Kidney epithelial cell (primary cell): ENCODE measurements around the gene LIN37. TPM values are rescaled to one million over a fixed set of nuclear protein-coding genes. Genes with fewer than 3 reads are reported as not detected.

Source experiments
- DNase-seq: peaks from one replicate; pipeline ENCODE4 v3.0.0-alpha.2; 2010; ENCODE audit warnings: low read depth
- H3K27me3 ChIP-seq: 2 replicates; pipeline ENCODE4 v1.6.0; 2011; ENCODE audit warnings: low read length; ENCODE audit not compliant: control insufficient read depth, insufficient read depth
- H3K36me3 ChIP-seq: 2 replicates; pipeline ENCODE4 v1.5.1; 2011; ENCODE audit warnings: low read length; ENCODE audit not compliant: control insufficient read depth, insufficient read depth
- H3K4me3 ChIP-seq: 2 replicates; pipeline ENCODE4 v1.5.1; 2011; ENCODE audit warnings: low read depth, mild to moderate bottlenecking, control low read depth, low read length
- total RNA-seq: library from RNA; depleted of rRNA; stranded (reverse); fragments of >200 nt; gene quantifications from 2 replicates; pipeline ENCODE4 v1.2.3, GENCODE V29; 2015
- TF ChIP-seq, protein P1 (sequence below): IDR thresholded peaks from 2 replicates; pipeline ENCODE4 v1.5.1; 2011; ENCODE audit warnings: mild to moderate bottlenecking, moderate library complexity, low read length, control low read depth, inconsistent platforms; ENCODE audit not compliant: insufficient read depth, poor library complexity, severe bottlenecking

Gene LIN37
- total RNA-seq, 1 donor from 2014 or later: 22.0 TPM

DNA sequence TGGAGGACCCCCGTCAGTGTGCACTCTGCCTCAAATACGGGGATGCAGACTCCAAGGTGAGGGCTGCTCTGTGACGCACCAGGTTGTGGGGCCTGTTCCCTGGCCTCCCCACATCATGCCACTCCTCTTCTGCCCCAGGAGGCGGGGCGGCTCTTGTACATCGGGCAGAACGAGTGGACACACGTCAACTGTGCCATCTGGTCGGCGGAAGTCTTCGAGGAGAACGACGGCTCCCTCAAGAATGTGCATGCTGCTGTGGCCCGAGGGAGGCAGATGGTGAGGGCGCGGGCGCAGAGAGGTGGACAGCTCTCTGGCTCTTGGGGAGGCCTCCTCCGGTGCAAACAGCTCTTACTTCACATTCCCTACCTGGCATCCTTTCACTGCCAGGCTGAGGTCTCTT lies 19.4 kb upstream of the LIN37 start:
- no peaks in the 10 kb centered on the region for H3K27me3 ChIP-seq
- H3K36me3 ChIP-seq: peaks cover 8% of the 10 kb centered on the region
- DNase-seq: no peak
- no peak overlapping the region for H3K4me3 ChIP-seq
- TF ChIP-seq, protein P1, sequence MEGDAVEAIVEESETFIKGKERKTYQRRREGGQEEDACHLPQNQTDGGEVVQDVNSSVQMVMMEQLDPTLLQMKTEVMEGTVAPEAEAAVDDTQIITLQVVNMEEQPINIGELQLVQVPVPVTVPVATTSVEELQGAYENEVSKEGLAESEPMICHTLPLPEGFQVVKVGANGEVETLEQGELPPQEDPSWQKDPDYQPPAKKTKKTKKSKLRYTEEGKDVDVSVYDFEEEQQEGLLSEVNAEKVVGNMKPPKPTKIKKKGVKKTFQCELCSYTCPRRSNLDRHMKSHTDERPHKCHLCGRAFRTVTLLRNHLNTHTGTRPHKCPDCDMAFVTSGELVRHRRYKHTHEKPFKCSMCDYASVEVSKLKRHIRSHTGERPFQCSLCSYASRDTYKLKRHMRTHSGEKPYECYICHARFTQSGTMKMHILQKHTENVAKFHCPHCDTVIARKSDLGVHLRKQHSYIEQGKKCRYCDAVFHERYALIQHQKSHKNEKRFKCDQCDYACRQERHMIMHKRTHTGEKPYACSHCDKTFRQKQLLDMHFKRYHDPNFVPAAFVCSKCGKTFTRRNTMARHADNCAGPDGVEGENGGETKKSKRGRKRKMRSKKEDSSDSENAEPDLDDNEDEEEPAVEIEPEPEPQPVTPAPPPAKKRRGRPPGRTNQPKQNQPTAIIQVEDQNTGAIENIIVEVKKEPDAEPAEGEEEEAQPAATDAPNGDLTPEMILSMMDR: no peak

DNA sequence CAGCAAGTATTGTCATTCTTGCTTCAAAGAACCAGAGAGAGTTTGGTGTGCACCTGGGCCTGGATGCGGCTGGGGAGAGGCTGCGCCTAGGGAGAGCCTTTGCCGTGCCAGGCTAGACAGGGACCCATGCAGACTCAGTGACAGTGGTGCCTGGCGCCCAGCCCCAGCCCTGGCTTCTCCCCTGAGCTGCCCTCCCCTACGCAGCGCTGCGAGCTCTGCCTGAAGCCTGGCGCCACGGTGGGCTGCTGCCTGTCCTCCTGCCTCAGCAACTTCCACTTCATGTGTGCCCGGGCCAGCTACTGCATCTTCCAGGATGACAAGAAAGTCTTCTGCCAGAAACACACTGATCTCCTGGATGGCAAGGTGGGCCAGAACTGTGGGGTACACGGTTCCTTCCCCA lies 18.6 kb upstream of the LIN37 start:
- Histone ChIP-seq H3K4me3 (no peak overlapping the region), H3K27me3 (no peaks in the 10 kb centered on the region), H3K36me3 (peaks cover 8% of the 10 kb centered on the region)
- no peak for DNase-seq
- TF ChIP-seq, protein P1: no peak

DNA sequence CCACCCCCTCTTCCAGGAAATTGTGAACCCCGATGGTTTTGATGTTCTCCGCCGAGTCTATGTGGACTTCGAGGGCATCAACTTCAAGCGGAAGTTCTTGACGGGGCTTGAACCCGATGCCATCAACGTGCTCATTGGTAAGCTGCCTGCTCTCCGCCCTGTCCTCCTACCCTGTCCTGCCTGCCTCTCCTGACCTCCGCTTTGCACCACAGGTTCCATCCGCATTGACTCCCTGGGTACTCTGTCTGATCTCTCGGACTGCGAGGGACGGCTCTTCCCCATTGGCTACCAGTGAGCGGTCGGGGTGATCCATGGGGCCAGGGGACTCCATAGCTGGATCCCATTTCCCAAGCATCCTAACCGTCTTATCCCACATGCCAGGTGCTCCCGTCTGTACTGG lies 18.1 kb upstream of the LIN37 start:
- Histone ChIP-seq H3K36me3 (peaks cover 8% of the 10 kb centered on the region), H3K27me3 (no peaks in the 10 kb centered on the region), H3K4me3 (no peak overlapping the region)
- TF ChIP-seq, protein P1: no peak
- DNase-seq: no peak

DNA sequence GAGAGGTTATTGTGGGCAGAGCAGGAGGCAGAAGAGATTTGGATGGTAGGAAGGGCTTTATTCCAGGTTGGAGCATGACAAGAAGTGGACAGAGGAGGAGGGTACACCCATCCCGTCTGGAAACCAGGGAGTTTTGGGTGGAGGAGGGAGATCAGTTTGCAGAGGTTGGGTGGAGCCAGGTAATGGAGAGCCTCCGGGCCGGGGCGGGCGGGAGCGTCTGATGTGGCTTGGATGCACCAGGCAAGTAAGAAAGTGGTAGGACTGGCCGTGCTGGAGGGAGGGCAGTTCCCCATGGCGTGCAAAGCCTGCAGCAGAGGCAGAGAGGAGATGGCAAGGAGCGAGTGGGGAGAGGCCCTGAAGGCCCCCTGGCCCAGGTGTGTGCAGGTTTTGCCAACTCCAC lies 17.0 kb upstream of the LIN37 start:
- Histone ChIP-seq H3K27me3 (no peaks in the 10 kb centered on the region), H3K36me3 (peaks cover 7% of the 10 kb centered on the region), H3K4me3 (no peak overlapping the region)
- DNase-seq: no peak
- TF ChIP-seq, protein P1: no peak

DNA sequence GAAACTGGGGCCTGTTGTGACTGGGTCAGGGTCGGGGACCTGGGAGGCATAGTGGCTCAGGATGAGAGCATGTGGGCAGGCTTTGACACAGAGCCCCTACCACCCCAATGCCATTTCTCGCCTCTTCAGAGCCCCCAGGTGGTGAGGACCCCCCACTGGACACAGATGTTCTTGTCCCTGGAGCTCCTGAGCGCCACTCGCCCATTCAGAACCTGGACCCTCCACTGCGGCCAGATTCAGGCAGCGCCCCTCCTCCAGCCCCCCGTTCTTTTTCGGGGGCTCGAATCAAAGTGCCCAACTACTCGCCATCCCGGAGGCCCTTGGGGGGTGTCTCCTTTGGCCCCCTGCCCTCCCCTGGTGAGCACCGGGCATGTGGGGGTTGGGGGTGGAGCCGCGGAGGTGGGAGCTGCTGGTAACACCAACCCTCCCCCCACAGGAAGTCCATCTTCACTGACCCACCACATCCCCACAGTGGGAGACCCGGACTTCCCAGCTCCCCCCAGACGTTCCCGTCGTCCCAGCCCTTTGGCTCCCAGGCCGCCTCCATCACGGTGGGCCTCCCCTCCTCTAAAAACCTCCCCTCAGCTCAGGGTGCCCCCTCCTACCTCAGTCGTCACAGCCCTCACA lies 16.5 kb upstream of the LIN37 start:
- DNase-seq: no peak
- no peaks in the 10 kb centered on the region for H3K27me3 ChIP-seq
- H3K4me3 ChIP-seq: no peak overlapping the region
- TF ChIP-seq, protein P1: no peak
- peaks cover 7% of the 10 kb centered on the region for H3K36me3 ChIP-seq

DNA sequence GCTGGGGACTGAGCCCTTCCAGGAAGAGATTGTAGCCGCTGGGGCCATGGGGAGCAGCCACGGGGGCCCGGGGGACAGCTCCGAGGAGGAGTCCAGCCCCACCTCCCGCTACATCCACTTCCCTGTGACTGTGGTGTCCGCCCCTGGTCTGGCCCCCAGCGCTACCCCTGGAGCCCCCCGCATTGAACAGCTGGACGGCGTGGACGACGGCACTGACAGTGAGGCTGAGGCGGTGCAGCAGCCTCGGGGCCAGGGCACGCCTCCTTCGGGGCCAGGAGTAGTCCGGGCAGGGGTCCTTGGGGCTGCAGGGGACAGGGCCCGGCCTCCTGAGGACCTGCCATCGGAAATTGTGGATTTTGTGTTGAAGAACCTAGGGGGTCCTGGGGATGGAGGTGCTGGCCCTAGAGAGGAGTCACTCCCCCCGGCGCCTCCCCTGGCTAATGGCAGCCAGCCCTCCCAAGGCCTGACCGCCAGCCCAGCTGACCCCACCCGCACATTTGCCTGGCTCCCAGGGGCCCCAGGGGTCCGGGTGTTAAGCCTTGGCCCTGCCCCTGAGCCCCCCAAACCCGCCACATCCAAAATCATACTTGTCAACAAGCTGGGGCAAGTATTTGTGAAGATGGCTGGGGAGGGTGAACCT lies 15.7 kb upstream of the LIN37 start:
- no peak for DNase-seq
- Histone ChIP-seq H3K27me3 (no peaks in the 10 kb centered on the region), H3K4me3 (no peak overlapping the region), H3K36me3 (peaks cover 5% of the 10 kb centered on the region)
- TF ChIP-seq, protein P1: no peak
